Breast epithelium (tissue), 4 donors: Measurements from ENCODE around the gene MBD2. TPM values are rescaled to one million over a fixed set of nuclear protein-coding genes. Genes with fewer than 3 reads are reported as not detected.
"Not testable (repeated sequence)": the region's sequence is repeated elsewhere in the genome, so short reads cannot be mapped to it uniquely, and the experiment has no call there.

Experiments
- DNase-seq, 2 donors: peaks; one replicate each; pipeline ENCODE4 v3.0.0-alpha.2; 2019; ENCODE audit warnings: low spot score in 2 of 2
- H3K27ac ChIP-seq, 2 donors: fragments of 200-600 bp; sonication (generic) in 1 of 2; one replicate each; pipeline ENCODE4 v1.5.1; 2016 to 2019; ENCODE audit warnings: mild to moderate bottlenecking in 1 of 2
- H3K27me3 ChIP-seq, 2 donors: fragments of 200-600 bp; sonication (generic) in 1 of 2; one replicate each; pipeline versions ENCODE4 v1.5.1 to v1.6.0; 2017 to 2019; ENCODE audit warnings: control low read depth in 1 of 2, mild to moderate bottlenecking in 1 of 2
- H3K36me3 ChIP-seq: fragments of 200-600 bp; one replicate; pipeline ENCODE4 v1.5.1; 2019
- H3K4me1 ChIP-seq, 2 donors: fragments of 200-600 bp; sonication (generic); one replicate each; pipeline ENCODE4 v1.5.1; 2016 to 2019; ENCODE audit warnings: control low read depth in 1 of 2
- H3K4me3 ChIP-seq, 3 donors: fragments of 200-600 bp; sonication (generic); 1 replicate in 2 of 3; 2 replicates in 1 of 3; pipeline ENCODE4 v1.5.1; 2016 to 2019; ENCODE audit warnings: mild to moderate bottlenecking in 3 of 3, moderate library complexity in 2 of 3
- H3K9me3 ChIP-seq, 2 donors: fragments of 200-600 bp; sonication (generic) in 1 of 2; one replicate each; pipeline ENCODE4 v1.5.1; 2016 to 2019; ENCODE audit warnings: control low read depth in 1 of 2
- CTCF ChIP-seq, 3 donors: fragments of 450-650 bp; IDR thresholded peaks; one replicate each; pipeline ENCODE4 v1.5.1; 2016 to 2017; ENCODE audit warnings: antibody characterized with exemption in 3 of 3, mild to moderate bottlenecking in 3 of 3, moderate library complexity in 3 of 3
- POLR2A ChIP-seq: fragments of 450-650 bp; IDR thresholded peaks from one replicate; pipeline ENCODE4 v1.6.1; 2016; ENCODE audit warnings: antibody characterized with exemption, mild to moderate bottlenecking, moderate library complexity
- POLR2AphosphoS5 ChIP-seq, 3 donors: sonication (generic); formaldehyde crosslinking; IDR thresholded peaks; one replicate each; pipeline ENCODE4 v1.6.1; 2017; ENCODE audit warnings: antibody characterized with exemption in 3 of 3
- intact Hi-C: fragments of 100-400 bp; cut with DNase I; formaldehyde crosslinking; loops from one replicate; pipeline ENCODE4 v1.15.1; 2023; ENCODE audit warnings: low total_unique reads
- total RNA-seq, 3 donors: library from RNA; depleted of rRNA; stranded (reverse); fragments of >200 nt; gene quantifications; one replicate each; pipeline ENCODE4 v1.1.0, GENCODE V29; 2016

Gene MBD2
- total RNA-seq, 3 donors from 2014 or later = 46.2 to 61.9 (median 50.6) TPM

- no peak for DNase-seq
- Histone ChIP-seq H3K4me1 (peaks cover 0 to 4% of the 10 kb centered on the region in 2 donors), H3K27me3 (no peaks in the 10 kb centered on the region), H3K27ac (no peak overlapping the region), H3K36me3 (no peaks in the 10 kb centered on the region), H3K9me3 (no peaks in the 10 kb centered on the region), H3K4me3 (no peak overlapping the region)
- TF ChIP-seq CTCF (IDR thresholded peaks at IDR 0.05) = no peak
- TF ChIP-seq POLR2AphosphoS5 (IDR thresholded peaks at IDR 0.05) = no peak
- TF ChIP-seq POLR2A = no peak
- intact Hi-C loops = loop anchor here (5.0 kb wide), 1 partner anchor 42 kb away; no protein-coding TSS in a partner anchor
These were observed 4.1 kb downstream of the MBD2 start for GRCh38 chr18:54220406-54220805.

DNA sequence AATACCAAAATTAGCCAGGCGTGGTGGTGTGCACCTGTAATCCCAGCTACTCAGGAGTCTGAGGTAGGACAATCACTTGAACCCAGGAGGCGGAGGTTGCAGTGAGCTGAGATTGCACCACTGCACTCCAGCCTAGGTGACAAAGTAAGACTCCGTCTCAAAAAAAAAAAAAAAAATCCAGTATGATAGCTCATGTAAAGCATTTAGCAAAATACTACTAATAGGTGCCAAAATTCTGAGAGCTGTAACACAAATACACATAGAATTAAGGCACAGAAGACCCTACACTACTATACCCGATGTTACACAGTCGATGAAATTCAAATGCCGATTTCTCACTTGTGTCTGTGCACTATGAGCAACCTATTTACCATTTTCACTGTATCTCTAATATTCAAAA, 5.7 kb downstream of the MBD2 start:
- intact Hi-C loops, H3K4me3 ChIP-seq, H3K27me3 ChIP-seq, H3K4me1 ChIP-seq, H3K27ac ChIP-seq, H3K9me3 ChIP-seq, DNase-seq, H3K36me3 ChIP-seq: not testable (repeated sequence)

DNA sequence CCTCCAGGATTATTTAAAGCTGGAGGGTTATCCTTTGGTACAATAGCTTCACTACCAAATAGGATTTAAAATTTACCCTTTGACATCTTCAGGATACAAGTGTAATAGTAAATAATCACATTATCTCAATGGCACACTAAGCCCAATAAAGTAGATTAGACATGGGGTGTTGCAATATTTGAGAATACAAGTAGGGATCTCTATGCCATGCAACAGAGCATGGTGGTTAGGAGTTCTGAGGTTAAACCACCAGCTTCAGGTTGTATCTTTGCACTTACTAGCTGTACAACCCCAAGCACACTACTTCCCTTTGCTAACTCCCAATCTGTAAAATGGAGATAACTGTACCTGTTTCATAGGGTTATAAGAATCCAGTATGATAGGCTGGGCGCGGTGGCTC, 6.2 kb downstream of the MBD2 start:
- Histone ChIP-seq H3K36me3 (no peaks in the 10 kb centered on the region), H3K9me3 (no peaks in the 10 kb centered on the region), H3K4me3 (no peak overlapping the region), H3K4me1 (peaks cover 0 to 2% of the 10 kb centered on the region in 2 donors), H3K27me3 (no peaks in the 10 kb centered on the region), H3K27ac (no peak overlapping the region)
- intact Hi-C loops = no loop called here
- TF ChIP-seq CTCF (IDR thresholded peaks at IDR 0.05) = no peak
- TF ChIP-seq POLR2A = no peak
- no peak for TF ChIP-seq POLR2AphosphoS5 (IDR thresholded peaks at IDR 0.05)
- DNase-seq = no peak

GRCh38 chr18:54217624-54218023, 6.8 kb downstream of the MBD2 start:
- intact Hi-C loops = no loop called here
- no peaks in the 10 kb centered on the region for H3K4me1 ChIP-seq
- no peaks in the 10 kb centered on the region for H3K27me3 ChIP-seq
- H3K4me3 ChIP-seq = no peak overlapping the region
- H3K9me3 ChIP-seq = no peaks in the 10 kb centered on the region
- H3K27ac ChIP-seq = no peak overlapping the region
- TF ChIP-seq POLR2AphosphoS5 (IDR thresholded peaks at IDR 0.05) (no peak), CTCF (IDR thresholded peaks at IDR 0.05) (no peak), POLR2A (no peak)
- H3K36me3 ChIP-seq = no peaks in the 10 kb centered on the region
- DNase-seq = no peak

- no peak overlapping the region for H3K27ac ChIP-seq
- H3K36me3 ChIP-seq = no peaks in the 10 kb centered on the region
- no peaks in the 10 kb centered on the region for H3K4me1 ChIP-seq
- no peak for DNase-seq
- no peaks in the 10 kb centered on the region for H3K9me3 ChIP-seq
- H3K4me3 ChIP-seq = no peak overlapping the region
- intact Hi-C loops = no loop called here
- H3K27me3 ChIP-seq = no peaks in the 10 kb centered on the region
- TF ChIP-seq POLR2AphosphoS5 (IDR thresholded peaks at IDR 0.05) (no peak), CTCF (IDR thresholded peaks at IDR 0.05) (no peak), POLR2A (no peak)
These were observed 9.4 kb downstream of the MBD2 start for GRCh38 chr18:54215069-54215468.

GRCh38 chr18:54210463-54210862, 14.0 kb downstream of the MBD2 start:
- intact Hi-C loops = no loop called here
- Histone ChIP-seq H3K36me3 (no peaks in the 10 kb centered on the region), H3K27me3 (no peaks in the 10 kb centered on the region), H3K4me1 (peaks cover 0 to 2% of the 10 kb centered on the region in 2 donors), H3K27ac (no peak overlapping the region), H3K4me3 (no peak overlapping the region), H3K9me3 (no peaks in the 10 kb centered on the region)
- no peak for DNase-seq
- TF ChIP-seq POLR2A (no peak), POLR2AphosphoS5 (IDR thresholded peaks at IDR 0.05) (no peak), CTCF (IDR thresholded peaks at IDR 0.05) (no peak)
